Type B pancreatic cell (in vitro differentiated cells): ENCODE data around the gene LRIG1. TPM values are rescaled to one million over a fixed set of nuclear protein-coding genes. Genes with fewer than 3 reads are reported as not detected.

Experiments used
- DNase-seq: peaks from one replicate; pipeline ENCODE4 v3.0.0; 2021; ENCODE audit warnings: mixed read lengths; ENCODE audit not compliant: unreplicated experiment; ENCODE audit errors: extremely low spot score
- H3K27ac Mint-ChIP-seq: 2 replicates; pipeline ENCODE4 v1.8.0; 2021; ENCODE audit warnings: mild to moderate bottlenecking, mixed read lengths
- H3K27me3 Mint-ChIP-seq: 2 replicates; pipeline ENCODE4 v1.8.0; 2021; ENCODE audit warnings: mixed read lengths
- H3K36me3 Mint-ChIP-seq: 2 replicates; pipeline ENCODE4 v1.8.0; 2021; ENCODE audit warnings: mixed read lengths
- H3K4me1 Mint-ChIP-seq: one replicate; pipeline ENCODE4 v1.8.0; 2021; ENCODE audit warnings: mixed read lengths; ENCODE audit not compliant: unreplicated experiment
- H3K4me3 Mint-ChIP-seq: 2 replicates; pipeline ENCODE4 v1.8.0; 2021; ENCODE audit warnings: mild to moderate bottlenecking, mixed read lengths
- H3K9me3 Mint-ChIP-seq: 2 replicates; pipeline ENCODE4 v1.8.0; 2021; ENCODE audit warnings: mixed read lengths
- total RNA-seq: library from RNA; stranded (reverse); gene quantifications from 2 replicates; pipeline ENCODE4 v1.2.1, GENCODE V29; 2021; ENCODE audit warnings: low replicate concordance
- TF ChIP-seq, protein P1 (sequence below): fragments of 200-600 bp; sonication (generic); conservative IDR thresholded peaks from 2 replicates; pipeline ENCODE4 v1.5.0; 2021; ENCODE audit warnings: antibody characterized with exemption, mild to moderate bottlenecking

LRIG1 gene
- total RNA-seq, 1 donor from 2014 or later: 28.9 TPM

DNA sequence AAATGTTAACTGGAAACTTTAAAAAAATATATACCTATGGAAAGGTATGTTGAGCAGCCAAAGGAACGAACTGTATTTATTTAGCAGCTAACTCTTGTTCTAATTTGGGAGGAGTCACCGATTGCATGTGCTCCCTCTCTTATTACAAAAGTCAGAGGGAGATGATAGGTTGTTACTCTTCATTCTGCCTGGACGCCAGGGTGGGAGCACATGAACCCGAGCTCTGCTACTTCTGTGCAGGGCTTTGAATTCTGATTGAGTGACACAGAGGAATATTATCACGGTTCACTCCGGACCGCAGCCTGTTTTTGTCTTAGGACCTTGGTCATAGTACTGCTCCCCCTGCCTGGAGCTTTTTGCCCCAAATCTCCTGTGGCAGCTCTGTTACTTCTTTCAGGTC, 36.9 kb upstream of the LRIG1 start:
- DNase-seq: no peak
- Mint-ChIP-seq H3K4me1 (peaks cover 18% of the 10 kb centered on the region), H3K27me3 (peaks cover 3% of the 10 kb centered on the region), H3K9me3 (no peaks in the 10 kb centered on the region), H3K36me3 (no peaks in the 10 kb centered on the region), H3K4me3 (no peak overlapping the region), H3K27ac (no peak overlapping the region)
- TF ChIP-seq, protein P1, sequence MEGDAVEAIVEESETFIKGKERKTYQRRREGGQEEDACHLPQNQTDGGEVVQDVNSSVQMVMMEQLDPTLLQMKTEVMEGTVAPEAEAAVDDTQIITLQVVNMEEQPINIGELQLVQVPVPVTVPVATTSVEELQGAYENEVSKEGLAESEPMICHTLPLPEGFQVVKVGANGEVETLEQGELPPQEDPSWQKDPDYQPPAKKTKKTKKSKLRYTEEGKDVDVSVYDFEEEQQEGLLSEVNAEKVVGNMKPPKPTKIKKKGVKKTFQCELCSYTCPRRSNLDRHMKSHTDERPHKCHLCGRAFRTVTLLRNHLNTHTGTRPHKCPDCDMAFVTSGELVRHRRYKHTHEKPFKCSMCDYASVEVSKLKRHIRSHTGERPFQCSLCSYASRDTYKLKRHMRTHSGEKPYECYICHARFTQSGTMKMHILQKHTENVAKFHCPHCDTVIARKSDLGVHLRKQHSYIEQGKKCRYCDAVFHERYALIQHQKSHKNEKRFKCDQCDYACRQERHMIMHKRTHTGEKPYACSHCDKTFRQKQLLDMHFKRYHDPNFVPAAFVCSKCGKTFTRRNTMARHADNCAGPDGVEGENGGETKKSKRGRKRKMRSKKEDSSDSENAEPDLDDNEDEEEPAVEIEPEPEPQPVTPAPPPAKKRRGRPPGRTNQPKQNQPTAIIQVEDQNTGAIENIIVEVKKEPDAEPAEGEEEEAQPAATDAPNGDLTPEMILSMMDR: no peak

DNA sequence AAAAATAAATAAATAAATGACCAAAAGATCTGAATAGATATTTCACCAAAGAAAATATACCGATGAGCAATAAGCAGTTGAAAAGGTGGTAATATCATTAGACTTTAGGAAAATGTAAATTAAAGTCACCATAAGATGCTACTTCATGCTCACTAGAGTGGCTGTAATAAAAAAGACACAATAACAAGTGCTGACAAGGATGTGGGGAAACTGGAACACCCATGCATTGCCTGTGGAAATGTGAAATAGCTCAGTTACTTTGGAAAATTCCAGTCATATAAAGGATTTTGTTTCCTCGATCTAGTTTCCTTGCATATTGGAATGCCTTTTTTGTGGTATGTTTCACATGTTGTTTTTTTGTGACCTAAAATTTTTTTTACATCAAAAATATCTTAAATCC, 36.0 kb upstream of the LRIG1 start:
- DNase-seq: no peak
- no peaks in the 10 kb centered on the region for H3K36me3 Mint-ChIP-seq
- TF ChIP-seq, protein P1: no peak
- H3K4me3 Mint-ChIP-seq: no peak overlapping the region
- peaks cover 3% of the 10 kb centered on the region for H3K27me3 Mint-ChIP-seq
- H3K4me1 Mint-ChIP-seq: peaks cover 25% of the 10 kb centered on the region
- no peaks in the 10 kb centered on the region for H3K9me3 Mint-ChIP-seq
- H3K27ac Mint-ChIP-seq: no peak overlapping the region

DNA sequence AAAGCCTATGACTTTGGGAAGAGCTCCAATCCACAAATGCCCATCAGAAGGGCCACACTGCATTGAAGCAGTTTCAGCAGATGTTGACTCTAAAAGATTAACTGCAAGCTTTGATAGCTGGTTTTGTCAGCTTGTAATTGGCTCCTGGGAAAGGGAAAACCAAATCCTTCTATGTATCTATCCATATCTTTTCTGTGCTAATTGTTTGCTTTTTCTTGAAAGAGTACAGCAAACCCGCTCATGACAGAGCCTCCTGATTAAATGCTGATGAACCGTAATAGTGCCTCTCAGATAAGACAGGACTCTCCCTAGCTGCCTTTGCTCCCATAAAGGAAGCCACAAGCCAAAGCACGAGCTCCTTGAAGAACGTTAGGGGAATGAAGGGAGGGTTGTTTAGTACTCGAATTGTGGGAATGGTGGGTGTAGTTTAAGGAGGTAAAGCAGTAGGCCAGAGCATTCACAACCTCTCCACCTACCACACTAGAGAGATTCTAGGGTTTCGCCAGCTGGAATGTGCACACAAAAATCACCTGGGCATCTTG, 33.6 kb upstream of the LRIG1 start:
- H3K27ac Mint-ChIP-seq: no peak overlapping the region
- H3K9me3 Mint-ChIP-seq: no peaks in the 10 kb centered on the region
- no peaks in the 10 kb centered on the region for H3K36me3 Mint-ChIP-seq
- DNase-seq: no peak
- H3K4me3 Mint-ChIP-seq: no peak overlapping the region
- peaks cover 29% of the 10 kb centered on the region for H3K4me1 Mint-ChIP-seq
- peaks cover 6% of the 10 kb centered on the region for H3K27me3 Mint-ChIP-seq
- TF ChIP-seq, protein P1: no peak

DNA sequence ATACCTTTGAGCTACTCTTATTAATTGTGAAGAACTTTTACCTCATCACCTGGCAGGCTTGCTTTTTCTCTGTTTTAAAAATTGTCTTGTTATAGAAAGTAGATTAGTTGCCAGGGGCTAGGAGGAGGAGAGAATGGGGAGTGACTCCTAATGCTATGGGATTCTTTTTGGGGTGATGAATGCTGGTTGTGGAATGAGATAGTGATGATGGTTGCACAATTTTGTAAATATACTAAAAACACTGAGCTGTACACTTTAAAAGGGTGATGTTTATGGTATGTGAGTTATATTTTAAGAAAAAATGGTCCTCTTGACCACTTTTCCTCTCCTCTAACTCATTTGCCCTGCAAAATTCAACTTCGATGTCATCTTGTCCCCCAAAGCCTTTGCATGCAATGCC, 31.8 kb upstream of the LRIG1 start:
- no peak for DNase-seq
- no peaks in the 10 kb centered on the region for H3K9me3 Mint-ChIP-seq
- H3K4me1 Mint-ChIP-seq: peaks cover 23% of the 10 kb centered on the region
- no peak overlapping the region for H3K27ac Mint-ChIP-seq
- H3K4me3 Mint-ChIP-seq: no peak overlapping the region
- TF ChIP-seq, protein P1: no peak
- H3K27me3 Mint-ChIP-seq: peaks cover 6% of the 10 kb centered on the region
- H3K36me3 Mint-ChIP-seq: no peaks in the 10 kb centered on the region

DNA sequence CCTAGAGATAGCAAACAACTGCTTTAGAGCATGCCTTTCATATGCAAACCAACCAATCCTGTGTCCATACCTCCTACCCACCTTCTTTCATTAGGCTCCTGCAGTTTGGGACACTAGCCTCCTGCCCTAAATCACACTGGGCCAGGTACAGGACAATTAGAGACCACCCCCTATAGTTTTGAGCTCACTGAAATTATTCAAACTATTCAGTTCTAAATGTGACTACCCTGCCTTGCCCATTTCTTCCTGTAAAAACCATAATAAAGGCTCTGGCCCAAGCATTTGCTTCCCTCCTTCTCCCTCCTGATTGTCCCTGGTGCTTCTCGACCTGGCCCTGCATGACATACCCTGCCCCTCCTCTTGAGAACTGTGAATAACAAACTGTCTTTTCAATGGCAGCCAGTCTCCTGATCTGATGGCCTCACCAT, 31.4 kb upstream of the LRIG1 start:
- DNase-seq: no peak

More for the DNA sequence above, 31.4 kb upstream of the LRIG1 start:
- Mint-ChIP-seq H3K27me3 (peaks cover 6% of the 10 kb centered on the region), H3K27ac (no peak overlapping the region), H3K36me3 (no peaks in the 10 kb centered on the region), H3K4me3 (no peak overlapping the region), H3K9me3 (no peaks in the 10 kb centered on the region), H3K4me1 (peaks cover 26% of the 10 kb centered on the region)
- TF ChIP-seq, protein P1: no peak
